ENCODE measurements around the gene FGGY.

DNA sequence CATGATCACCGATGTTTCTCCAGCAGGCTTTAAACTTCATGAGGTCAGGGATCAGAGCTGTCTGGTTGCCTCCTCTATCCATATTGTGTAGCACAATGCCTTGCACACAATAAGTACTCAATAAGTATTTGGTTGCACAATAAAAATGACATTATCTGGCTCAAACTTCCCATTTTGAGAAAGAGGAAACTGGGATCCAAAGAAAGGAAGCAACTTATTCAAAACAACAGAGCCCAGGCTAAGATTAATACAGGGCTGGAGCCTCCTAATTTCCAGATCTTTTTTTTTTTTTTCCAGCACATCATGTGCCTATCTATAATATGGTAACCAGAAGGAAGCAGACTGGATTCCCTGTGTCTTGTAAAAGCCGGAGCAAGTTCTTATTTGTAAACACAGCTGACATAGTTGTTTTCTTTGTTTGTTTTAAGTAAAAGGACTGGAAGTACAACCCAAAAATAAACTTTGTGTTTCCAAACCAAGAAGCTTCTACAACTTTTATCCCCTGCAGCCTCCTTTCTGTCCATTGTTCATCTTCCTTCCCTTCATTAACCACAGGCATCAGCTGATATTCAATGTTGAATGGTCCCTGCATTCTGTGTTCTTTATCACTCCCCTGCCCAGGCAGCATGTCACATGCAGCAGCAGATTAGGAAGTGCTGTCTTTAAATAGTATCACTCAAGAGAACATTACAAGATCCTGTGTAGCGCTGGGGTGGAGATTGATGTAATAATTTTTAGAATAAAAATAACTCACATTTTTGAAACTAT lies 446.6 kb downstream of the FGGY start:
- TF ChIP-seq, protein P1, sequence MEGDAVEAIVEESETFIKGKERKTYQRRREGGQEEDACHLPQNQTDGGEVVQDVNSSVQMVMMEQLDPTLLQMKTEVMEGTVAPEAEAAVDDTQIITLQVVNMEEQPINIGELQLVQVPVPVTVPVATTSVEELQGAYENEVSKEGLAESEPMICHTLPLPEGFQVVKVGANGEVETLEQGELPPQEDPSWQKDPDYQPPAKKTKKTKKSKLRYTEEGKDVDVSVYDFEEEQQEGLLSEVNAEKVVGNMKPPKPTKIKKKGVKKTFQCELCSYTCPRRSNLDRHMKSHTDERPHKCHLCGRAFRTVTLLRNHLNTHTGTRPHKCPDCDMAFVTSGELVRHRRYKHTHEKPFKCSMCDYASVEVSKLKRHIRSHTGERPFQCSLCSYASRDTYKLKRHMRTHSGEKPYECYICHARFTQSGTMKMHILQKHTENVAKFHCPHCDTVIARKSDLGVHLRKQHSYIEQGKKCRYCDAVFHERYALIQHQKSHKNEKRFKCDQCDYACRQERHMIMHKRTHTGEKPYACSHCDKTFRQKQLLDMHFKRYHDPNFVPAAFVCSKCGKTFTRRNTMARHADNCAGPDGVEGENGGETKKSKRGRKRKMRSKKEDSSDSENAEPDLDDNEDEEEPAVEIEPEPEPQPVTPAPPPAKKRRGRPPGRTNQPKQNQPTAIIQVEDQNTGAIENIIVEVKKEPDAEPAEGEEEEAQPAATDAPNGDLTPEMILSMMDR (IDR thresholded peaks at IDR 0.05; ENCODE audit: borderline replicate concordance, extremely low read depth, low read length, poor library complexity, severe bottlenecking) = no peak
- no peak for TF ChIP-seq EZH2 (IDR thresholded peaks at IDR 0.05; ENCODE audit: borderline replicate concordance, low read depth, low read length, severe bottlenecking)

All from DND-41 (cell line).